ENCODE results near the gene MAP3K10.
"Not testable (repeated sequence)": the region's sequence is repeated elsewhere in the genome, so short reads cannot be mapped to it uniquely, and the experiment has no call there.

Gene MAP3K10

GRCh38 chr19:40190891-40191835 lies at the start of gene MAP3K10:
MAP3K10 (plus strand) TSS chr19:40191426; CDS start chr19:40192032, 606 bp downstream.
- H3K36me3 Mint-ChIP-seq, result no peaks in the 10 kb centered on the region
- H3K27ac Mint-ChIP-seq, result peak within 1 kb of the TSS; percentile 96
- no peaks in the 10 kb centered on the region for H3K27me3 Mint-ChIP-seq
- H3K9me3 Mint-ChIP-seq, result no peaks in the 10 kb centered on the region
- H3K4me1 Mint-ChIP-seq, result peaks cover 36% of the 10 kb centered on the region
- peak within 1 kb of the TSS; percentile 89 for H3K4me3 Mint-ChIP-seq

- Mint-ChIP-seq H3K9me3 (no peaks in the 10 kb centered on the region), H3K36me3 (no peaks in the 10 kb centered on the region), H3K4me1 (peaks cover 39% of the 10 kb centered on the region), H3K4me3 (no peak overlapping the region), H3K27ac (no peak overlapping the region), H3K27me3 (no peaks in the 10 kb centered on the region)
Measured at GRCh38 chr19:40141551-40141950, 49.7 kb upstream of the MAP3K10 start.

GRCh38 chr19:40143612-40144011 lies 47.6 kb upstream of the MAP3K10 start:
- Mint-ChIP-seq H3K4me1 (peaks cover 51% of the 10 kb centered on the region), H3K27ac (peak overlapping the region; percentile 84), H3K9me3 (no peaks in the 10 kb centered on the region), H3K36me3 (no peaks in the 10 kb centered on the region), H3K4me3 (peak overlapping the region; percentile 65), H3K27me3 (no peaks in the 10 kb centered on the region)

GRCh38 chr19:40144151-40144550 lies 47.1 kb upstream of the MAP3K10 start:
- Mint-ChIP-seq H3K27me3 (no peaks in the 10 kb centered on the region), H3K36me3 (no peaks in the 10 kb centered on the region), H3K9me3 (no peaks in the 10 kb centered on the region), H3K4me1 (peaks cover 51% of the 10 kb centered on the region), H3K4me3 (peak overlapping the region; percentile 82), H3K27ac (peak overlapping the region; percentile 93)

- H3K27ac Mint-ChIP-seq, result peak overlapping the region; percentile 84
- H3K36me3 Mint-ChIP-seq, result no peaks in the 10 kb centered on the region
- H3K27me3 Mint-ChIP-seq, result no peaks in the 10 kb centered on the region
- peak overlapping the region; percentile 52 for H3K4me3 Mint-ChIP-seq
- H3K9me3 Mint-ChIP-seq, result no peaks in the 10 kb centered on the region
- H3K4me1 Mint-ChIP-seq, result peaks cover 54% of the 10 kb centered on the region
Measured at GRCh38 chr19:40144947-40145748, 46.1 kb upstream of the MAP3K10 start.

- not testable (repeated sequence) for H3K27me3 Mint-ChIP-seq, H3K27ac Mint-ChIP-seq, H3K4me3 Mint-ChIP-seq, H3K9me3 Mint-ChIP-seq, H3K36me3 Mint-ChIP-seq
- peaks cover 54% of the 10 kb centered on the region for H3K4me1 Mint-ChIP-seq
Measured at GRCh38 chr19:40145749-40146029, 45.5 kb upstream of the MAP3K10 start.

- no peaks in the 10 kb centered on the region for H3K9me3 Mint-ChIP-seq
- H3K27me3 Mint-ChIP-seq, result no peaks in the 10 kb centered on the region
- H3K4me1 Mint-ChIP-seq, result peaks cover 53% of the 10 kb centered on the region
- H3K27ac Mint-ChIP-seq, result no peak overlapping the region
- H3K36me3 Mint-ChIP-seq, result no peaks in the 10 kb centered on the region
- no peak overlapping the region for H3K4me3 Mint-ChIP-seq
Measured at GRCh38 chr19:40147338-40147692, 43.9 kb upstream of the MAP3K10 start.

GRCh38 chr19:40147693-40148347 lies 43.4 kb upstream of the MAP3K10 start:
- no peaks in the 10 kb centered on the region for H3K36me3 Mint-ChIP-seq
- H3K27me3 Mint-ChIP-seq, result no peaks in the 10 kb centered on the region
- peak overlapping the region; percentile 28 for H3K4me3 Mint-ChIP-seq
- H3K4me1 Mint-ChIP-seq, result peaks cover 51% of the 10 kb centered on the region
- H3K27ac Mint-ChIP-seq, result no peak overlapping the region
- H3K9me3 Mint-ChIP-seq, result no peaks in the 10 kb centered on the region

- no peak overlapping the region for H3K27ac Mint-ChIP-seq
- H3K4me1 Mint-ChIP-seq, result peaks cover 36% of the 10 kb centered on the region
- H3K36me3 Mint-ChIP-seq, result no peaks in the 10 kb centered on the region
- no peak overlapping the region for H3K4me3 Mint-ChIP-seq
- no peaks in the 10 kb centered on the region for H3K27me3 Mint-ChIP-seq
- no peaks in the 10 kb centered on the region for H3K9me3 Mint-ChIP-seq
Measured at GRCh38 chr19:40149501-40149900, 41.7 kb upstream of the MAP3K10 start.

- no peaks in the 10 kb centered on the region for H3K36me3 Mint-ChIP-seq
- H3K27me3 Mint-ChIP-seq, result no peaks in the 10 kb centered on the region
- H3K4me3 Mint-ChIP-seq, result no peak overlapping the region
- H3K27ac Mint-ChIP-seq, result no peak overlapping the region
- H3K9me3 Mint-ChIP-seq, result no peaks in the 10 kb centered on the region
- H3K4me1 Mint-ChIP-seq, result peaks cover 30% of the 10 kb centered on the region
Measured at GRCh38 chr19:40150170-40150569, 41.1 kb upstream of the MAP3K10 start.

GRCh38 chr19:40154121-40154680 lies 37.0 kb upstream of the MAP3K10 start:
- Mint-ChIP-seq H3K4me3 (no peak overlapping the region), H3K9me3 (no peaks in the 10 kb centered on the region), H3K27ac (no peak overlapping the region), H3K4me1 (peaks cover 13% of the 10 kb centered on the region), H3K36me3 (no peaks in the 10 kb centered on the region), H3K27me3 (no peaks in the 10 kb centered on the region)

GRCh38 chr19:40155749-40156265 lies 35.4 kb upstream of the MAP3K10 start:
- Mint-ChIP-seq H3K27ac (no peak overlapping the region), H3K4me1 (peaks cover 7% of the 10 kb centered on the region), H3K36me3 (no peaks in the 10 kb centered on the region), H3K9me3 (no peaks in the 10 kb centered on the region), H3K4me3 (no peak overlapping the region), H3K27me3 (no peaks in the 10 kb centered on the region)

GRCh38 chr19:40157059-40157458 lies 34.2 kb upstream of the MAP3K10 start:
- Mint-ChIP-seq H3K9me3 (no peaks in the 10 kb centered on the region), H3K36me3 (no peaks in the 10 kb centered on the region), H3K4me1 (peaks cover 7% of the 10 kb centered on the region), H3K27me3 (no peaks in the 10 kb centered on the region), H3K4me3 (no peak overlapping the region), H3K27ac (no peak overlapping the region)

GRCh38 chr19:40159744-40160143 lies 31.5 kb upstream of the MAP3K10 start:
- Mint-ChIP-seq H3K27me3 (no peaks in the 10 kb centered on the region), H3K4me1 (peaks cover 21% of the 10 kb centered on the region), H3K4me3 (no peak overlapping the region), H3K36me3 (no peaks in the 10 kb centered on the region), H3K27ac (peak overlapping the region; percentile 8), H3K9me3 (no peaks in the 10 kb centered on the region)

- H3K4me1 Mint-ChIP-seq, result peaks cover 22% of the 10 kb centered on the region
- H3K36me3 Mint-ChIP-seq, result no peaks in the 10 kb centered on the region
- H3K4me3 Mint-ChIP-seq, result no peak overlapping the region
- no peak overlapping the region for H3K27ac Mint-ChIP-seq
- H3K27me3 Mint-ChIP-seq, result no peaks in the 10 kb centered on the region
- no peaks in the 10 kb centered on the region for H3K9me3 Mint-ChIP-seq
Measured at GRCh38 chr19:40162104-40162503, 29.1 kb upstream of the MAP3K10 start.
